IPS-18c (cell line): ENCODE measurements around the gene FAM167B.
A peak's percentile ranks its signal among the peaks of the same experiment; 100 is the strongest.

Experiments used
- H3K4me3 ChIP-seq: 2 replicates; pipeline ENCODE4 v1.7.0; 2013; ENCODE audit warnings: low read depth, mild to moderate bottlenecking, low read length, moderate library complexity; ENCODE audit not compliant: insufficient read depth
- H3K9me3 ChIP-seq: one replicate; pipeline ENCODE4 v1.6.1; 2013; ENCODE audit warnings: mild to moderate bottlenecking, low read length, moderate library complexity; ENCODE audit not compliant: control insufficient read depth, insufficient read depth

The FAM167B gene

DNA sequence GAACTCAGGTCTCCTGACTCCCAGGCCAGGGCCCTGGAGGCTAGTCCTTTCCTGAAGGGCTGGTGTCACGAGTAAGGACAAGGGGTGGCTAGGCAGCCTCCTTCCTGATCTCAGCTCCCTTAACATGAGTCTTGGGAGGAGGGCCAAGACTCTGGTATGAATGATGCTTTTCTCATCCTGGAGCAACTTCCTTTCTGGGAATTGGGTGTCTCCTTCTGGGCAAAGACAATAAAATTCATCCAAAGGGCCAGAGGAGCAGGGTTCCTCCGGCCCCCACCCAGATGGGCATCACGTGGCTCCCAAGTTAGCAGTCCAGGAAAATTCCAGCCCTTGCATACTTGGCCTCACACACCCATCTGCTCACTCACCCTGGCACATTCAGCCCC, at the start of gene FAM167B:
FAM167B (plus strand) TSS at position 335 of the 386 bp plus-strand sequence. CDS start 200 bp downstream, outside the sequence.
- H3K9me3 ChIP-seq, result no peaks in the 10 kb centered on the region
- H3K4me3 ChIP-seq, result no peak within 1 kb of the TSS

DNA sequence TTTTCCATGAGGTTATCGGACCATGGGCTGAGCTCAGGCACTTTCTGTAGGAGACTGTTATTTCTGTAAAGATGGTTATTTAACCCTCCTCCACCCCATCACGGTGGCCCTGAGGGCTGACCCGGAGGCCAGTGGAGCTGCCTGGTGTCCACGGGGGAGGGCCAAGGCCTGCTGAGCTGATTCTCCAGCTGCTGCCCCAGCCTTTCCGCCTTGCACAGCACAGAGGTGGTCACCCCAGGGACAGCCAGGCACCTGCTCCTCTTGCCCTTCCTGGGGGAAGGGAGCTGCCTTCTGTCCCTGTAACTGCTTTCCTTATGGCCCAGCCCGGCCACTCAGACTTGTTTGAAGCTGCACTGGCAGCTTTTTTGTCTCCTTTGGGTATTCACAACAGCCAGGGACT, 49.2 kb upstream of the FAM167B start:
- no peaks in the 10 kb centered on the region for H3K9me3 ChIP-seq
- no peak overlapping the region for H3K4me3 ChIP-seq

DNA sequence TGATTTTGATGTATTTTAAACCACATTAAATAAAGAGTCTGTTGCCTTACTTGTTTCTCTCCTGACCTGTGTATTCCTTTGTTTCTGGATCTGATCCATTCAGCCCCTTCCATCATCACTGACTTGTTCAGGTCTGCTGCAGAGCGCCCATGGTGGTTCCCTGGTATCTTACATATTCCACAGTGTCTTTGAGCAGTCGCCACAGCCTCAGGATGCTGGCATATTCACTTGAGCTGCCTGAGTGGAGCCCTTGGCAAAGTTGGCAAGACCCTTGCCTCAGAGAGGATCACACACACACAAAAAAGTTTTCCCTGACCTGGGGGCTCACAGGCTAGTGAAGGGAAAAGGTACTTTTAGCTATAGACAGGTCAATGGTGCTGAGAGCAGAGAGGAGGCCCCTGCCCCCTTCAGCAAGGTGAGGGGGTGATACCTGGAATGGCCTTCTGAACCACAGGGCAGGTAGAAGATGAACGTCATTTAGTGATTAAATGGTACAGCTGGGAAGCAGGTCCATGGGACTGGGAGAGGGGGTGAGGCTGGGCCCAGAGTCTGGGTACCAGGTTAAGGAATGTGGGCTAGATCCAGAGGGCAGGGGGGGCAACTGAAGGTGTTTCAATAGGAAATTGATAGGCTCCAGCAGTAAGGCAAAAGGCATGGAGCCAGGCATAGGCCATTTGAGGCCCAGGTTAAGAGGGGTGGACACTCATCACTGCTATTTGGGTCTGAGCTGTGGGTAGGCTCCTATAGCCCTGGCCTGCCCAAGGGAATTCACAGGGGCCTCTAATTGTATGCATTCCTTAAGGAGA, 48.6 kb upstream of the FAM167B start:
- Histone ChIP-seq H3K4me3 (no peak overlapping the region), H3K9me3 (no peaks in the 10 kb centered on the region)

DNA sequence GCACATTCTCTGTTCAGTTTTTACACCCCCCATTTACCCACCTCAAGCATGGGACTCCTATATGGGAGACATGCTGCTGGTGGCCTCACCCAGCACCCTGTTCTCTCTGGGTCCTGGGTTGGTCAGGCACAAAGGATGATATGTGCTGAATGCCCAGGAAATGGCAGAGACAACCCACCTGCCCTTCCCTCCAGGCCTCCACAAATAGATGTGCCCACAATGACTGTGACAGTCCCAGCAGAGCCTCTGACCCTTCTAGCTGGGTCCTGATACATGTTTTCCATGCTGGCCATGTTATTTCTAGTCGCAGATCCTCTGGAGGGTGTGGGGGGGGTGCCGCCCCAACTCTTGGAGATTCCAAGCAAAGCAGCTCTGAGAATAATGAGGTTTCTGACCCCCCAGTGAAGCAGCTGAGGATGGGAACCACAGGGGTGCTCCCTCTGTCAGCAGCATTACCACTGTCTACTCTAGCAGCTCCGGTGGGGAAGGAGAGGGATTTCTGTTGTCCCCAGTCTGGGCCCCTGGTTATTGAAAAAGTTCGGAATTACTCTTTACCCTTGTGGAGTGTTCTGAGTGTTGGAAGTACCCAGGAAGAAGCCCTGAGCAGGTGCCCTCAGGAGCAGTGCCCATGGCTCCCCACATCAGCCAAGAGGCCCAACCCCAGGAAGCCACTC, 47.8 kb upstream of the FAM167B start:
- Histone ChIP-seq H3K4me3 (0 out of 2 replicates have a peak overlapping the region, but pooled peaks have one; percentile 34), H3K9me3 (no peaks in the 10 kb centered on the region)

DNA sequence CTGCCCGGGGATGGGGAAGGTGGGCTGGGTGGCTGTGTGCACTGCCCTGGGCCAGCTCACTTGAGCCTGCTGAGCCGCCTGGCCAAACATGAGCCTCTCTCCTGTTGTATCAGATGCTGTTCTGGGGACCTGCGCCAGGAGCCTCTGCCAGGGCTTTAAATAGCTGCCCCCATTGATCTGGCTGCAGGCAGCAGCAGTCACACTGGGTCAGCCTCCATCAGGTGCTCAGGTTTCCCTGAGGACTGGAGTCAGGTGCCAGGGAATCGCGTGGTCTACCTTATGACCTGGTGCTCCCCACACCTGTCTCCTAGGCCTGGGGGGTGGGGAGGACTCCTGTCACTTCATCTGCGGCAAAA, 47.3 kb upstream of the FAM167B start:
- Histone ChIP-seq H3K9me3 (no peaks in the 10 kb centered on the region), H3K4me3 (peak overlapping the region; percentile 34; the same call in 1 of the 2 replicates)

DNA sequence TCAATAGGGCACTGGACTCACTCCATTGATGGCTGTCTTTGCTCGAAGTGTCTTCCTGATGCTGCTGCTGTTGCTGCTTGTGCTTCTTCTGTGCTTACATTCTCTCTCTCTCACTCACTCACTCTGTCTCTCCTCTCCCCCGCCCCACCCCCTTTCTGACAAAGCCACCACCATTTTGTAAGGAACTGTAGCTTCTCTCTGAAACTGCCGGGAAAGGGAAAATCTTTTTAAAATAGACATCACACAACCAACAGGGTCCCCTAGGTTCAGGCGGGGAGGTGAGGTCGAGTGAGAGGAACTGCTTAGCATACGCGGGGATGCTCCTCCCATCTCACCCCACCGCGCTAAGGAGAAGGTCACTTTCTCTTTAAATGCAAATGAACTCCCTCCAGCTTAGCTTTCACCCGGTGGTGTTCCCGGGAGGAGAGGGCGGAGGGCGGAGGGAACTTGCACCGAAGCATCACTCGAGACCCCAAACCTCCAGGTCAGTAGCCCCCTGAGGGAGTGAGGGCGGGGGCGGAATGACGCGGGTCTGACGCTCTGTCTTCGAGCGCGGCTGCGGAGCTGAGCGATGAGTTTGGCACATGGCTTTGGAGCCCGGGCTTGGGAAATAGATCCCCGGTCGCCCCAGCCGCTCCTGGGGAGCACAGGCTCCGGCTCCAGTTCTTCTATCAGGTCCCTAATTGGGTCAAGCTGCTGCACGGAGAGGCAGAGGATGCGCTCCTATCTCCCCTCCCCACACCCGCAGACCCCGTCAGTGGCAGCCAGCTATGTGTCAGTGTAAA, 46.6 kb upstream of the FAM167B start, which contains the start of gene CCDC28B:
CCDC28B (plus strand) TSS at position 370 of the 785 bp plus-strand sequence. CDS start 1,341 bp downstream, outside the sequence.
- no peaks in the 10 kb centered on the region for H3K9me3 ChIP-seq

DNA sequence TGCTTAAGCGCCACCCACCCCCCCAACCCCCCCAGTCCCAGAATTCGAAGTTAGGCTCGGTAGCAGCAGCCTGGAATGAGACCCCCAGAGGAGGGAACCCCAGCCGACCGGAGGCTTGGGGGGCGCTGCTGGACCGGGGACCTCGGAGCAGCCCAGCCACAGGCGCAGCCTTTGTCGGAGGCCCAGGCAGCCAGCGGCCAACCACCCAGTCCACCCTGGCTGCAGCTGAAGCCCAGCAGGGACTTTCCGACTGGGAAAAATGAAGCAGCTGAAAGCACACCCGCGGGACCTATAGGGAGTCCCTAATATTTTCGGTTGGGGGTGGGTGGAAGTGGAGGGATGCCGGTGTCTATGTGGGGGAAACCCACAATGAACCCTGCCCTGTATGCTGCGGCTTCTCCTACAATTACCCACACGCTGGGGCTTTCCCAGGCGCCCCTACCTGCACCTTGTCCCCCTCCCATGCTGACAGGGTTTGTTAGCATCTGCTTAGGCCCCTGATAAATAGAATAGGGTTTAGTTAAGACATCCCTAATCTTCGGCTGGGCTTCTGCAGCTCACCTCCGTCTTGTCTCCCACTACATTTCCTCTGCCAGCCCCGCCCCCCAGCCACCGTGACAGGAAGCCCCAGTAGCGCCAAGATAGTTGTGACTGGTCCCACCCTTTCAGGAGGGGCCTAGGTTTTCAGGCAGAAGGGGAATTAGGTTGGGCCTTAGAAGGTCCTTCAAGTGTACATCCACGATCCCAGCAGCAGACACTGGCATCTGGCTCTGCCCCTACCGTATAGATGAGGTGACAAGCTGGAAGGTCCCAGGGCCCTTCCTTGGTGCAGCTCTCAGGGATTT, 45.8 kb upstream of the FAM167B start:
- peak overlapping the region; percentile 55 for H3K4me3 ChIP-seq

More for the DNA sequence above, 46.6 kb upstream of the FAM167B start, which contains the start of gene CCDC28B:
- H3K4me3 ChIP-seq, result peak within 1 kb of the TSS; percentile 55

DNA sequence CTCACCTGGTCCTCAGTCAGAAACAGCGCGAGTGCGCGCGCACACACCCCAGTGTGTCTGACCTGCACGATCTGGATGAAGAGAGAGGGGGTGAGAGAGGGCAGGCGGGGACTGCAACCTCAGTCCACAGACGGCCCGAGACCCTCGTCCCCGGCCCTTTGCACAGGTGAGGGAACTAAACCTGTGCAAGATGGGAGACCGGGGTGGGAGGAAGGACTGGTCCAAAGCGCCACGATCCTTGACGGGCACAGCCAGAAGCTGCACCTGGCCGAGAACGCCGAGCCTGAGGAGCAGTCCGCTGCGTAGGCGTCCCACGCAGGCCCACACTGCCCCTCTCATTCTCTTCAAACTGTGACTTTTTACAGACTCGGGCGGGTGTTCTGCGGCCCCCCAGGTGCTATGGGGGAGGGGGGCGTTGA, 42.1 kb upstream of the FAM167B start:
- H3K4me3 ChIP-seq, result peak overlapping the region; percentile 92
- H3K9me3 ChIP-seq, result no peaks in the 10 kb centered on the region

More for the DNA sequence above, 45.8 kb upstream of the FAM167B start:
- H3K9me3 ChIP-seq, result no peaks in the 10 kb centered on the region

DNA sequence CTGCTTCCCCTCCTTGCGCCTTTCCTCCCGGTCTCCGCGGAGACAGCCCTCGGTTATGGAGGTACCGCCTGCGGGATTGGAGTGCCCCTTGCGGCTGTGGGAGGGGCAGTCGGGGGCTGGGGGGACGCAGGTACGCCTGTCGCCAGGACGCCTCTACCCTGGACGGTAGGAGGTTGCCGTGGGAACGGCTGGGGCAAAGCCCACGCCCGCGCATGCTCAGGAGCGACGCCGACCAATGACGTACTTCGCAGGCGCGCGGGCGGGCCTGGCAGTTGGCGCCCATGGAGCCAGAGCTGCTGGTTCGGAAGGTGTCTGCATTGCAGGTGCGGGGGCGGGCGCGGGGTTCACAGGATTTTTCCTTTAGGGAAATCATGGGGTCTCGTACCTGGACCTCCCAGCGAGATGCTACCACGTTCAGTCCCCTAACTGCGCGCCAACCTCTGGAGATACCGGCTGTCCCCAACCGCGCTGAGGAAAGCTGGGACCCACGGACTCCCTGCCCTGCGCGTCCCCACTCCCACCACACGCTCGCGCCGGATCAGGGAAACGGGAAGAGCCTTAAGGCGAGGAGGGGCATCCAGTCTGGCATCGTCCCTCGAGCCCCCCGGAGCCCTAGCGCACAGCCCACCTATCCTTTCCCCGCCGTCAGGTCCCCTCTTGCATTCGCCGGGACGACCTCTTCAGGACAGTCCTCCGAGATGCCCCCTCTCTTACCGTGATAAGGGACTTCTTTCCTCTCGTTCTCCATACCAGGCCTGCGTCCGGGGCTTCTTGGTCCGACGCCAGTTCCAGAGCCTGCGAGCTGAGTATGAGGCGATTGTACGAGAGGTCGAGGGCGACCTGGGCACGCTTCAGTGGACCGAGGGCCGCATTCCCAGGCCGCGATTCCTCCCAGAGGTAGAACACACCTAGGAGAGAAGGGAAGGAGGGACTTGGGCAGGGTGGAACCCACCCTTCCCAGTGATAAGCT, 41.3 kb upstream of the FAM167B start, which contains the start of gene IQCC:
IQCC (plus strand) TSS at position 271 of the 970 bp plus-strand sequence; CDS start at position 282, 11 bp downstream.
- H3K9me3 ChIP-seq, result no peaks in the 10 kb centered on the region
- H3K4me3 ChIP-seq, result peak within 1 kb of the TSS; percentile 92

DNA sequence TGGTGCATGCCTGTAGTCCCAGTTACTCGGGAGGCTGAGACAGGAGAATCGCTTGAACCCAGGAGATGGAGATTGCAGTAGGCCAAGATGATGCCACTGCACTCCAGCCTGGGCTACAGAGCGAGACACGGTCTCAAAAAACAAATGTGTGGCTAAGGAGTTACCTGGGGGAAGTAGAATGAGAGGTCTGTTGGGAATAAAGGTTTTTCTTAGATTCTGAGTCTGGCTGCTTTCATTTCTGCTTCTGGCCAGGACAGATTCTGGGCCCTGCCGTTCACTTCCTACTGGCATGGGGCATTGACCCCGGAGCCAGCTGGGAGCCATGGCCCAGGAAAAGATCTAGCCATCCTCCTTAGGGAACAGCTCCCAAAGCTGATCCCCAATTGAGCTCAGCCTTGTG, 38.6 kb upstream of the FAM167B start:
- Histone ChIP-seq H3K4me3 (no peak overlapping the region), H3K9me3 (no peaks in the 10 kb centered on the region)

DNA sequence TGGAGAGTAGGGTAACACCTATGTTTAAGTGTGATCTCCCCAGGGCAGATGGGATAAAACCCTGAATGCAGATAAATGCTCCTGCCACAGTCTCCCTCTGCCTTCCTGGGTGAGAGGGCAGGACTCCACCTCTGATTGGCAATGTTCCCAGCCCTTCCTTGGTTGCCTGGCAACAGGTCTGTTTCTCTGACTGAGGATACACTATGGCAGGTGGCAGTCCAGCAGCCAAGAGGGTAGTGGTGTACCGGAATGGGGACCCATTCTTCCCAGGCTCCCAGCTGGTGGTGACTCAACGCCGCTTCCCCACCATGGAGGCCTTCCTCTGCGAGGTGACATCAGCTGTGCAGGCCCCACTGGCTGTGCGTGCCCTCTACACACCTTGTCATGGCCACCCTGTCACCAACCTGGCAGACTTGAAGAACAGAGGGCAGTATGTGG, 38.1 kb upstream of the FAM167B start, which contains the start of gene DCDC2B:
DCDC2B (plus strand) TSS at position 199 of the 438 bp plus-strand sequence; CDS start at position 204, 5 bp downstream.
- no peaks in the 10 kb centered on the region for H3K9me3 ChIP-seq

DNA sequence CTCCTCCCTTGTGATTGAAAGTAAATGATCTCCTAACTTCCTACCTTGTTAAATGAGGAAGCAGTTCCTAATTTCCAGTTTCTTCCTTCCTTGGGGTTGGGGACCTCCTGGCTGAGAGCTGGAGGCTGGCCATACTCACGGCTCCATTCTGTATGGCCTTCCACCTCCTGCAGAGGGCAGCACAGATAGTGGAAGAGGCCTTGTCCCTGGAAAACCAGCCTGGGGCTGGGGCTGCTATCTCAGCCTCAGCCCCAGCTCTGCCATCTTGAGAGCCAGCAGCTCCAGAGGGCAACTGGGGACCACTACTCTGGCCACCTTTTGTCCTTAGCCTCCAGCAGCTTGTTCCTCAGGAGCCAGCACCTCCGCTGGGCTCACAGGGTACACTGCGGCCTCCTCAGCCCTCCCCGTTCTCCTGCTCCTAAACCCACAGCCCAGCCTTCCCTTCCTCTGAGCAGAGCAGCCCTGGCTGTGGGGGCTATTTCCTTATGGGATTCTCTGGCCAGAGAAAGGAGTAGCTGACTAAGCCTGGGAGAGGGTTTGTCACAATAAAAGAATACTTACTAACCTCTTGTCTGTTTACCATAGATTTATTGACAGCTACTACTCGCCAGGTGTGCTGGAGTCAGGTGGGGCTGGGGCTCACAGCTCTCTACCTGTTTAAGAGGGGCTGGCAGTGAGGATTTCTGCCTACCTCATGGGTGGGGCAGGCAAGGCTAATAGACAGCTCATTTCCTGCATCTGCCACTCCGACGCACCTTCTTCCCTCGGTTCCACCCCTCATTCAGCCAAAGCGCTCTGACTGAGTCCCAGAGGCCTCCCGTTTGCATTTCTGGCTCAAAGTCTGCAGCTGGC, 31.2 kb upstream of the FAM167B start:
- Histone ChIP-seq H3K4me3 (no peak overlapping the region), H3K9me3 (no peaks in the 10 kb centered on the region)

More for the DNA sequence above, 38.1 kb upstream of the FAM167B start, which contains the start of gene DCDC2B:
- H3K4me3 ChIP-seq, result no peak within 1 kb of the TSS

DNA sequence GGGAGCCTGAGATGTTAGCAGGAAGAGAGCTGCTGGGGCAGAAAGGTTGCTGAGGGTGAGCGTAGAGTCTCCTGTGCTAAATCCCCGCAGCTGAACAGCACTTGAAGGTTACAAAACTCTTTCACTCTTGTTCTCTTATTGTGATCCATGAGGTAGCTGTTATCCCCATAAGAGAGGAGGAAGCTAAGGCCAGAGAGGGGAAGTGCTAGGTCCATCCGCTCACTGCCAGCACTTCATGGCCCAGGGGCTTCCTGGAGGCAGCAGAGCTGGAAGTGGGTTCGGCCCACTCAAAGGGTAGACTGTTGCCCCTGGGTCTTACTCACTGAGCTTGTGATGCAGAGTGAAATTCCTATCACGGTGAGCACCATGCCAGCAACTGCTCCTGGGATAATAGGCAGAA, 30.5 kb upstream of the FAM167B start:
- Histone ChIP-seq H3K9me3 (no peaks in the 10 kb centered on the region), H3K4me3 (no peak overlapping the region)

DNA sequence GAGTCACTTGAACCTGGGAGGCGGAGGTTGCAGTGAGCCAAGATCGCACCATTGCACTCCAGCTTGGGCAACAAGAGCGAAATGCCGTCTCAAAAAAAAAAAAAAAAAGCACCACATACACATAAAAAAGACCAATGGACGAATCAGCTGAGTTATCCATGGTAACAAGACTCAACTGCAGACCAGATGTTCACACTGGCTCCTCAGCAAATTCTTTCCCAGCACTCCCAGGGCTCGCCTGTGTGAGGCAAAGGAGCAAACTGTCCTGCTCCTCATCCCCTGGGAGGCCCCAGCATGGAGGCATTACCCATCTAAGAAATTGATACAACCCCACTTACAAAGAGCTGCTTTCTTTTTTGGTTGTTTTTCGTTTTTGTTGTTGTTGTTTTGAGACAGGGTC, 28.0 kb upstream of the FAM167B start:
- H3K9me3 ChIP-seq, result no peaks in the 10 kb centered on the region
- H3K4me3 ChIP-seq, result no peak overlapping the region
